ENCODE results near the gene KLC4. TPM values are rescaled to one million over a fixed set of nuclear protein-coding genes. Genes with fewer than 3 reads are reported as not detected.
"Not testable (repeated sequence)": the region's sequence is repeated elsewhere in the genome, so short reads cannot be mapped to it uniquely, and the experiment has no call there.

KLC4 gene
- total RNA-seq, 4 donors from 2014 or later = 18.0 to 43.4 (median 30.2) TPM

DNA sequence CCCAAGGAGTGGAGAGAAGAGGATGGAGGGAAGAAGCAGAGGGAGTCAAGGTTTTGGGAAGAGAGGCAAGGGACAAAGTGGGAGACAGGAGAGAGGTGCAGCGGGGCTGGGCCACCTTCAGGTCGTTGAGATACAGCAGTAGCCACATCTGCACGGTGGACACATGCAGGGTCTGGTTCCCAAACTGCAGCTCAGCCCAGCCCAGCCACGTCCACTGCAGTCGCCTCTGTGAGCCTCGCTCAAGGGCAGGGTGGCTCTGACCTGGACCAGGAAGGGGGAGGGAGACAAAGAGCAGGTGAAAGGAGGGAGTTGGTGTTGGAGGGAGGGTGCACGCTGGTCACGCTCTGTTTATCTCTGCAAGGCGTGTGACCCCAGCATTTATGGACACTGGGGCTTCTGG lies 20.7 kb upstream of the KLC4 start:
- Histone ChIP-seq H3K4me3 (no peak overlapping the region), H3K4me1 (peaks cover 0 to 13% (median 0%) of the 10 kb centered on the region in 3 donors), H3K27ac (no peak overlapping the region), H3K27me3 (no peaks in the 10 kb centered on the region), H3K9me3 (no peaks in the 10 kb centered on the region), H3K36me3 (peaks cover 0 to 95% of the 10 kb centered on the region in 2 donors)
- ATAC-seq = no peak
- no peak for TF ChIP-seq EP300 (IDR thresholded peaks at IDR 0.05)
- 70 to 72% methylated on average over 2 to 4 of the region's 9 CpGs for WGBS, 2 donors (ENCODE audit: low coverage in 1 of 2)

DNA sequence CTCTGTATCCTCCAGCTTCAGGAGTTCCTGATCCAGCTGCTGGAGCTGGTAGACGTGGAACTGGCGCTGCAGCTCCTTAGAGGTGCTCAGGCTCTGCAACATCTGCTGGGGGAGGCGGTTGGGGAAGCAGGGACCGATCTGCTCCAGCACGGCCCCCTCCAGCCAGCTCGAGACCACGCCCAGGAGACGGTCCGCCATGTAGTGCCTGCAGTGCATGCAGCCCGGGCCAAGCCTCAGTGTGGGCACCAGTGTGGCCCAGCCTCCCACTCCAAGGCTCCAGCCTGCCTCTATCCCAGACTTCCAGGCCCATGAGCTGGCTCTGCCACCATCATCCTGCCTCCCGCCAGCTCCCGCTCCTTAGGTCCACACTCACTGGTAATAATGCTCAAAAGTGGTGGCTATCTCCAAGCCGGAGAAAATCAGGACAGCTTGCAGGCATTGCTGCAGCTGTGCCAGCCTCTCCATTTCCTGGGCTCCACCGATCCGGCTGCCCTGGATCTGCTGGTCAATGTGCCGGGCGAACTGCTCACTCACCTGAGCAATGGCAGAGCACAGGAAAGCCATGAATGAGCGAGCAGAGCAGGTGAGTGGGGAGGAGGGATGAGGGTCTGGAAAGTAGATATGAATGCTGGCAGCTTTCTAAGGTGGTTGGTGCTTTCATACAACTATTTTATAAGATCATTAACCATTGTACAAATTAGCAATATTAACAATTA lies 18.7 kb upstream of the KLC4 start:
- Histone ChIP-seq H3K27ac (no peak overlapping the region), H3K36me3 (peaks cover 0 to 95% of the 10 kb centered on the region in 2 donors), H3K4me1 (peaks cover 0 to 7% (median 0%) of the 10 kb centered on the region in 3 donors), H3K9me3 (no peaks in the 10 kb centered on the region), H3K4me3 (no peak overlapping the region), H3K27me3 (no peaks in the 10 kb centered on the region)
- whole genome bisulfite sequencing, 2 donors (ENCODE audit: low coverage in 1 of 2) = 82 to 83% methylated on average over 1 to 7 of the region's 18 CpGs
- TF ChIP-seq, protein P1, sequence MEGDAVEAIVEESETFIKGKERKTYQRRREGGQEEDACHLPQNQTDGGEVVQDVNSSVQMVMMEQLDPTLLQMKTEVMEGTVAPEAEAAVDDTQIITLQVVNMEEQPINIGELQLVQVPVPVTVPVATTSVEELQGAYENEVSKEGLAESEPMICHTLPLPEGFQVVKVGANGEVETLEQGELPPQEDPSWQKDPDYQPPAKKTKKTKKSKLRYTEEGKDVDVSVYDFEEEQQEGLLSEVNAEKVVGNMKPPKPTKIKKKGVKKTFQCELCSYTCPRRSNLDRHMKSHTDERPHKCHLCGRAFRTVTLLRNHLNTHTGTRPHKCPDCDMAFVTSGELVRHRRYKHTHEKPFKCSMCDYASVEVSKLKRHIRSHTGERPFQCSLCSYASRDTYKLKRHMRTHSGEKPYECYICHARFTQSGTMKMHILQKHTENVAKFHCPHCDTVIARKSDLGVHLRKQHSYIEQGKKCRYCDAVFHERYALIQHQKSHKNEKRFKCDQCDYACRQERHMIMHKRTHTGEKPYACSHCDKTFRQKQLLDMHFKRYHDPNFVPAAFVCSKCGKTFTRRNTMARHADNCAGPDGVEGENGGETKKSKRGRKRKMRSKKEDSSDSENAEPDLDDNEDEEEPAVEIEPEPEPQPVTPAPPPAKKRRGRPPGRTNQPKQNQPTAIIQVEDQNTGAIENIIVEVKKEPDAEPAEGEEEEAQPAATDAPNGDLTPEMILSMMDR (IDR thresholded peaks at IDR 0.05) = no peak
- no peak for ATAC-seq

DNA sequence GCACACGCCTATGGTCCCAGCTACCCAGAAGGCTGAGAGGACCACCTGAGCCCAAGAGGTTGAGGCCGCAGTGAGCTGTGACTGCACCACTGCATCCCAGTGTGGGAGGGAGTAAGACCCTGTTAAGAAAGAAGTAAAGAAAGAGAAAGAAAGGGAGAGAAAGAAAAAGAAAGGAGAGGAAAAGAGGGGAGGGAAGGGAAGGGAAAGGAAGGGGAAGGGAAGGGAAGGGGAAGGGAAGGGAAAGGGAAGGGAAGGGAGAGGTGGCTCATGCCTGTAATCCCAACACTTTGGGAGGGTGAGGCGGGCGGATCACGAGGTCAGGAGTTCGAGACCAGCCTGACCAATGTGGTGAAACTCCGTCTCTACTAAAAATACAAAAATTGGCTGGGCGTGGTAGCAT lies 18.0 kb upstream of the KLC4 start:
- 86 to 90% methylated on average over 7 to 8 of the region's 8 CpGs for WGBS, 2 donors (ENCODE audit: low coverage in 1 of 2)
- not testable (repeated sequence) for H3K4me1 ChIP-seq, H3K27ac ChIP-seq, ATAC-seq, H3K4me3 ChIP-seq, H3K9me3 ChIP-seq, H3K27me3 ChIP-seq
- H3K36me3 ChIP-seq = peaks cover 0 to 95% of the 10 kb centered on the region in 2 donors

- WGBS, 2 donors (ENCODE audit: low coverage in 1 of 2) = 90% methylated on average over 2 of the region's 9 CpGs; no CpG with 5 or more reads in 1 of the 2 donors
- Histone ChIP-seq H3K4me1 (no peaks in the 10 kb centered on the region), H3K4me3 (no peak overlapping the region), H3K27ac (no peak overlapping the region), H3K36me3 (peaks cover 0 to 95% of the 10 kb centered on the region in 2 donors), H3K9me3 (no peaks in the 10 kb centered on the region), H3K27me3 (no peaks in the 10 kb centered on the region)
- ATAC-seq = no peak
- TF ChIP-seq POLR2AphosphoS5 (IDR thresholded peaks at IDR 0.05) = no peak
- TF ChIP-seq POLR2A (IDR thresholded peaks at IDR 0.05) = no peak
- TF ChIP-seq EP300 (IDR thresholded peaks at IDR 0.05) = no peak
- TF ChIP-seq, protein P1 (IDR thresholded peaks at IDR 0.05) = no peak
Observed at GRCh38 chr6:43043310-43043709, 16.1 kb upstream of the KLC4 start.

DNA sequence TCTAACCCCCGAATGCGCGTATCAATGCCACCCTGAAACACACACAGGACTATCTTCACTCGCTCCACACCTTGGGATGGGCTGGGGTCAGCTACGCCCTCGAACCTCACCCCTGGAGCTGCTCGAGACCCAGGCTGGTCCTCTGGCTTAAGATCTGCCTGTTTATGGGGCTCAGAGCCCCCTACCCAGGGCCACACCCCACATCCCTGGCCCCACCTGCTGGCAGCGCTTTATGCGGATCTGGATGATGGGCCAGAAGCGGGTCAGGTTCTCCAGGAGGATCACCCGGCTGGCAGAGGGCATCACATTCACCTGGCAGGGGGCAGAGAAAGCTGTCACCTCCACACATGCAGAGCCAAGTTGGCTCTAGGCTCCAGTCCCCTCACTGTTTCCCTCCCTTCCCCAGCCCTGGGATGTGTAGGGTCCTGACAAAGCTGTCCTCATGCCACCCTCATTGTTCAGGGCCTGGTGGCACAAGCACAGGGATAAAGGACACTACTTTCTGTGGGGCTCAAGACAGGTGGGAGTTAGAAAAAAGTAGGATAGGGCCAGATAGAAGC lies 14.0 kb upstream of the KLC4 start:
- WGBS, 2 donors (ENCODE audit: low coverage in 1 of 2) = 100% methylated on average over 2 to 3 of the region's 11 CpGs
- H3K36me3 ChIP-seq = peaks cover 0 to 96% of the 10 kb centered on the region in 2 donors
- ATAC-seq = no peak

More for the DNA sequence above, 14.0 kb upstream of the KLC4 start:
- TF ChIP-seq EP300 (IDR thresholded peaks at IDR 0.05) (no peak), POLR2AphosphoS5 (IDR thresholded peaks at IDR 0.05) (no peak), POLR2A (IDR thresholded peaks at IDR 0.05) (no peak)
- TF ChIP-seq, protein P1 (IDR thresholded peaks at IDR 0.05) = no peak
- no peaks in the 10 kb centered on the region for H3K27me3 ChIP-seq
- H3K9me3 ChIP-seq = no peaks in the 10 kb centered on the region
- H3K4me1 ChIP-seq = no peaks in the 10 kb centered on the region
- no peak overlapping the region for H3K27ac ChIP-seq
- H3K4me3 ChIP-seq = no peak overlapping the region

All from gastroesophageal sphincter (tissue), 4 donors.